HG02763 (cell line): Measurements from ENCODE around the gene SLC1A4.

Experiments used
- ATAC-seq: cut with Tn5 transposase; IDR thresholded peaks from one replicate; pipeline ENCODE4 v1.9.1; 2021; ENCODE audit warnings: mild to moderate bottlenecking, moderate library complexity; ENCODE audit not compliant: unreplicated experiment

Gene SLC1A4

DNA sequence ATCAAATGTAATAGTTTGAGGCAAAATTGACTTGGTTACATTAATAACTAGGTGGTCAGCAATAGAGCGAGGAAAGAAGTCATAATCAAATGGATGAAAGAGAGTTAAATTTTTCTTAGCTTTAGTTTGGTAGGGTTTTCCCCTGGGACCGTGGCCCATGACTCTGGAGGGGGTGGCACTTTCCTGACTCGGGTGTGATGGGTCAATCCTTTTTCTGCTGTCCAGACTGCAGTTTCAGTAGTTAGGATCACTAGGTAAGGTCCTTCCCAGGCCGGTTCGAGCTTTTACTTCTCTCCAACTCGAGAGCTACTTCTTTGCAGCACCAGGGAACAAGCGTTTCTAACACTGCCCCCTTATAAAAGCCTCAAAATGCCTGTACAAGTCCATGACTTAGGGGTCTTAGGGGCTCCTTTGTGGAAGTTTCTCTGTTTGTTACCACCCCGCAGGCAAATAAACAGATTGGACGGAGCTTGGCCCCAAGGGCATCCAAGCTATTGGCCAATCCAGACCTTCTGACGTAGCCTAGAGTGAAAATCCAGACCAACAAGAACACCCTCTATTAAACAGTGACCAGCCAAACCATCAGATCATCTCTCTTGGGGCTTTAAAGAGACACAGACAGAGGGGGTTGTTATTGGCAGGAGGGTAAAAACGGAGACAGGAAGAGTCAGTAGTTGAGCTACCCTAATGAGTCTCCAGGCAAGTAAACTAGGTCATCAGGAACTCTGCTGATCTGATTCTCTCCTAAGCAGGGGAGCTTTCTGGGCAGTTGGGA lies 57.6 kb downstream of the SLC1A4 start:
- ATAC-seq = no peak

DNA sequence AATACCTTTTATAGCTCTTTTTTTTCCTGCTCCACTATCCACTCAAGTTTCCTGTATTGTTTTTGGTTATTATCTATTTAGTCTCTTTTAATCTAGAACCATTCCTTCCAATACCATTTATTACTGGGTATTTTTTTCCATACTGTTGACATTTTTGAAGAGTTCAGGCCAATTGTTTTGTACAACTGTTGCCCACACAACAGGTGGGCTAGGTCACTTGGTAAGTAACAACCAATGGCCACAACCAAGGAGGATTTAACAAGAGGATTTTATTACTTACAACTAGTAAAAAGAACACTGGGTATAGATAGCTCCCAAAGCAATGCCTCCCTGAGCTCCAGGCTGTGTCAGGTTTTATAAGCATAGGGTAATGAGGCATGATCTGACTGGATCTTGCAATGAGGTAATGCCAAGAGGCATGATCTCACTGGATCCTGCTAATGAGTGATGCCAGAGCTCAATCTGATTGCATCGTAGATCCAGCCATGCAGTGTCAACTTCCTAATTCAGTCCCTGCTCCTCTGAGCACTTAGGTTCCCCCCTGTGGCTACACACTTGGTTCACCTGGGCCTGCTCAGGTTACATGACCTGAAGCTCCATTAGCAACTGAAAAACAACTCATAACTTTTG lies 59.9 kb downstream of the SLC1A4 start:
- ATAC-seq = no peak

DNA sequence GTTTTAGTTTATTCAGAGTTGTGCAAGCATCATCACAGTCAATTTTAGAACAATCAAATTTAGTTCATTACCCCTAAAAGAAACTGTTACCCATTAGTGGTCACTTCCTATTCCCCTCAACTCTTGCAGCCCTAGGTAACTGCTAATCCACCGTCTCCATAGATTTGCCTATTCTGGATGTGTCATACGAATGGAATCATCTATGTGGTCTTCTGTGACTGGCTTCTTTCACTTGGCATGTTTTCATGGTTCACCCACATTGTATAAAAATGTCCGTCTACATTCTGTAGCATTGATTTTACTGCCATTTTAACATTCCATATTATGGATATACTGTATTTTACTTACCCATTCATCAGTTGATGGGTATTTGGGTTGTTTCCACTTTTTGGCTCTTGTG lies 61.7 kb downstream of the SLC1A4 start:
- ATAC-seq = no peak

DNA sequence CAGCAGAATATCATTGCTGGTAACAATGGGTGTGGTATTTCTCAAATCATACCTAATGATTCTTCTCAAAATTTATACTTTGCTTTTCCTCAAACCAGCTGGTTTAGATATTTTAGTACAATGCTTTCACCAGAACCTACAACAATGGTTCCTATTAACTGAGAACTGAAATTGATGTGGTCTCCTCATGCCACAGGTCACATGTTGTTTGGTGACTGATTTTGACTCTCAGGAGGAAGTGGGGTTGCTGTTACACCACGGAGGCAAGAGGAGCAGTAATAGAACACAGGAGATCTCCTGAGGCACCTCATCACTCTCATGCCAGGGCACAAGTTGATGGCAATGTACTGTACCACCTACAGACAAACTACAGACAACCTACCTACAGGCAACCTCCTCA lies 64.0 kb downstream of the SLC1A4 start:
- ATAC-seq = peak; percentile 43

DNA sequence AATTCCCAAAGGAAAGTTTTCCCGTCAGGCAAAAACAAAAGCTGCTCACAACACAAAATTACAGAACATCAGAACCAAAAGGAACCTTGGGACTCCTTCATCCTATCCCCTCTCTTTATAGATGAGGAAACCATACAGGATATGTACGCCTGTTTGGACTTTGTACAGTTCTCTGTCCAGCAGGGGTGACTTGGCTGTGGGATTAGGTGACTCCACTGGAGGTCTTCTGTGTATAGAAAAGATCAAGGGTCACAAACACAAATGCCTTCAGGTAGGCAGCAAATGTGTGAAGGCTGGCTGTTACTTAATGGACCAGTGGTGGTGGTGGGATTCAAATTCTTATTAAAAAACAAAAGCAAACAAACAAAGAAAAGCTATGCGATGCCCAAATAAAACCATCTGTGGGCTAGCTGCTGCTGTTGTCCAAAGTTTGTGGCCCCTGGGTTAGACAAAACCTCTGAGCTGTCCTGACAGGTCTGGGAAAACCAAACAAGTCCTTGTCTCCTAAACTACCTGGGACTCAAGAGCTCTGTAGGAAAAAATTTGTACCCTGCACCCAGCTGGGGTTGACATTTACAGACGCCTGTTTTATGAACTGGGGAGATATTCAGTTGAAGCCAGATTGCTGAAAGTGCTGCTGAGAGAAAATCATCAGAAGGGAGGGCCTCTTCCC lies 65.7 kb downstream of the SLC1A4 start:
- no peak for ATAC-seq

DNA sequence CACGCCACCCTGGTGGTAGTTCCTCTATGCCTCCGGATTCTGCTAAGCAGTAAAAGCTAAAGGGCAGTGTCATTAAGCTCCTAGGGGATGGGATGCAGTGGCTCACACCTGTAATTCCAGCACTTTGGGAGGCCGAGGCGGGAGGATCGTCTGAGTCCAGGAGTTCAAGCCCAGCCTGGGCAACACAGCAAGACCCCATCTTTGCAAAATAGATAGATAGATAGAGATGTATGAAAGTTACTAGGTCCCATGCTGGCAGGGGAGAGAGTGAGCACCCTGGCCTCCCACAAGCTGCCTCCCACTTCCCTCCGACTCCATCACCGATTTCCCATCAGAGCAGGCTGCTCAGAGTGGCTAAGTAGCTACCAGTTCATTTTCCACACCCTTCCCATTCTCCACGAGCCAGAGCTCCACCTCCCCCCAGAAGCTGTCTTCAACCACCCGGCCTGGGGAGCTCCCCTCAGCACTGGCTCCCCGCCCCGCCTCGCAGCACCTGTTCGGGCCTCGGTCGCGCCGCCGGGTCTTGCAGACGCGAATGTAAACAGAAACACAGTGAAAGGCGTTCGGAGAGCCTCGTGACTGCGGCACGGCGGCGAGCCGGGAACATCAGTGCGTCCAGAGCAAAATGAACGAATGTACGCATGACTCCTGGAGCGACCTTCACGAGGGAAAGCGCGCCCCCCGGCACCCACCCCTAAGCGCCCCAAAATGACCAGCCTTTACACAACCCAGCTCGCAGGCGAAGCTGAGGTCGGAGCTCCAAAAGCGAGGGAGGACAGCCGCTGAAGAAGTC lies 66.4 kb downstream of the SLC1A4 start:
- ATAC-seq = peak; percentile 28

DNA sequence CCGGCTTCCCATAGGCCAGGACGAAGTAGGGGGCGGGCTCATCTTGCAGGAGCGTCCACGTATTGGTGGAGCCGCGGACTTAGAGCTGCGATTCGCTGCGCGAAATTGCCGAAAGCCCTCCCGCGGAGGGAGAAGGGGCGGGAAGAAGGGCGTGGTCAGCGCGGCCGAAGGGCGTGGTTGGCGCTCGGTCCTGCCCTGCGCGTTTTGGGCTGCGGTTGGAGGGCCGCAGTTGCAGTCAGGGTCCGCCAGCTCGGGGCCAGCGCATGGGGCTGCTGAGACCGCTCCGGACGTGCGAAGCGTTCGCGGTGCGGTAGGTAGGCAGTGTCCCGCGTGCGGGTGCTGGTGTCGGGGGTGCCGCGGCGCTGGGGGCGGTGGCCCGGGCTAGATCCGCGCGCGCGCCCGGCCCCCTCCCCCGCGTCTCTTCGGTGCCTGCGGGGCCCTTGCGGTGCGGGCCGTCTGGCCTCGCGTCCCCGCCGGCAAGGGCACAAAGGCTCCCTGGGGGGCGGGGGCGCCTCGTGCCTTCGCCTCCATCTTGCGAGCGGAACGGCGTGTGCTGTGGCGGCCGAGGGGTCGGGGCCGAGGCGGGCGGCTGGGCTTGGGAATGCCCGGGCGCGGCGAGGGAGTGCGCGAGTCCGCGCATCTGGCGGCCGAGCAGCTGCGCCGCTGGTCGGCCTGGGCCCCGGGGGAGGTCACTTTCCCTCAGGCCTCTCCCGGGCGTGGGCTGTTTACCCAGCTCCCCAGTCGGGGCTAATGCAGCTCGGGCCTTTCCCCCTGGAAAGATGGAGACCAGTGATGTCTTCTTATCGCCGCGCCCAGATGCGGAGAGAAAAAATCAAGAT lies 67.2 kb downstream of the SLC1A4 start, which contains the start of gene CEP68:
TSS of gene CEP68 (plus strand) at position 202 of the 839 bp plus-strand sequence. CDS start 13,029 bp downstream, outside the sequence.
- peak; percentile 86 for ATAC-seq

DNA sequence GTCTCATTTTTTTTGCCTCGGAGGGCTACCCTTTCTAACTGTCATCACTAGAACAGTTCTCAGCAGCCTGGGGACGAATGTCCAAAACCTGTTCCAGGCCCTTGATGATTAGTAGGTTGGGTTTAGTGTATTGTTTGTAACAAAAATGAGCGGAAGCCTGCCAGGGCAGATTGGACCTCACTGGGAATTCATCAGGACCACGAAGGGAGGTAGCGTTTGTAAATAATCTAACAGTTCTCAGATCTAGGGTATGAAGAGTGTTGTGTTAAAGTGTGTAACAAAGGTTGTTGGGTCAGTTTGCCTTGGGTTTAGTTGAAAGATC lies 67.8 kb downstream of the SLC1A4 start:
- ATAC-seq = no peak

DNA sequence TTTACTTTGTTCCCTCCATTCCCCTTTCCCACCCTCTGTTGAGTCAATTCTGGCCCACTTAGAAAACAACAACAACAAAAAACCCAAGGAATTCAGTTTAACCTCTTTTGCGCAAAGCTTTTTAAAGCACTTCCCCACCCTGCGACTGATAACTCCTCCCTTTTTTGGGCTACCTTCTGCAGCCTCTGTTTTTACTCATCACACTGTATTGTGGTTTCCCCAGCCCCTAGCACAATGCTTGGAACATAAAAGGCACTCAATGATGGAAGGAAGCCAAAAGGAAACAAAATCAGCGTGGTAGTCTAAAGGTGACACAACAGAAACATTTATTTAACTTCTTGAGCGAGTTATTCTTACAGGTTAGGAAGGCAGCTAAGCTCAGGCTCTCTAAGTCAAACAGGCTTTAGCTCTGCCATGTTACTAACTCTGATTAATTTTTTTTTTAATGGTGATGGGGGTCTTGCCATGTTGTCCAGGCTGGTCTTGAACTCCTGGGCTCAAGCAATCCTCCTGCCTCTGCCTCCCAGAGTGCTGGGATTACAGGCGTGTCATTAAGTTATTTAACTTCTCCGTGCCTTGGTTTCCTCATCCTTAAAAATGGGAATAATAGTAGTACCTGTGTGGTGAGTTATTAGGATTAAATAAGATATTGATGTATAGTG lies 68.3 kb downstream of the SLC1A4 start:
- no peak for ATAC-seq

DNA sequence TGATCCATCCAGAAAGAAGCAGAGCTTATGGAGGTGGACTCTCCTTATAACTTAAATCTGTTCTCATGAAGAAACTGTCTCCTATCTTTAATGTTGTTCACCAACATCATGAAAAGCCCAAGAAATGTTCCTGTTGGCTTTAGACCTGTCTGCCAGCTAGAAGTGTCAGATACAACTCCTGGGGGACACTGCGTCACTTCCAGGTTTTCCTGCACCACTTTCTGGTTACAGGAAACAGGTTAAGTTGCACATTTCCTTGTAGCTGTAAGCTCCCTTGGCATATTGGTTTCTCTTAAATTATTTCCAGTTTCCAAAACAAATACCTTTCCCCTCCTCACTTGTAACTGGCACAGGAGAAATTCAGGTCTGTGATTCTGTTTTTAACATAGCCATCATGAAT lies 69.9 kb downstream of the SLC1A4 start:
- no peak for ATAC-seq

DNA sequence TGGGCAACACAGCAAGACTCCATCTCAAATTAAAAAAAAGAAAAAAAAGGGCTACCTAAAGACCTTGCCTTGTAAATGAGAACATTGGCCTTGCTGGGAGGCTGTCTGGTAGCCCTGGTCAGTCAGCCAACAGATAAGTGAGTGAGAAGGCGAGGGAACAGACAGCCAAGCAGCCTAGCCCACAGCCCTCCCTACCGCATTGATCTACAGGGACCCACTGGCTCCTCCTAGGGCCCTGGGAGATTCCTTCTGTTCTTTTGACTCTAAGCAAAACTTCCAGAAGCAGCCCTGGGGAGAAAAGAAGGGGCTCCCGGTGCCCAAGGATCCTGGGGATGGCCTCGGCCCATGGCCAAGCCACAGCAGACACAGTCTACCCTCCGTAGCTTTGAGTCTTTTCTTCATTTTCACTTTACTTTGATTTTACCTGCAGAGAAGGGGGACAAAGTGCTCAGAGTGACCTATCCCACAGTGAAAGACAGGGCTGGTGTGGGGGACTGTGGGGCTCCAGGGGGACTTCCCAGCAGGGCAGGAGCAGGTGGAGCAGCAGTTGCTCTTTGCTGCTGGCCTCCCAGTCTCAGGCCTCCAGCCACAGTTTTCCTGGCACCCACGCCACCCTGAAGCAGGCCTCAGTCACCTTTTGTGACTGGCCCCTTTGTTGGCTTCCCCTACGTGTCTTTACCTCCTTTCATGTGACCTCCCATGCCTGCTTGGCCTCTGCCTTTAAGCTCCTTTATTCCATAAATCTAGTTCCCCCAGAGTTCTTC lies 72.1 kb downstream of the SLC1A4 start:
- no peak for ATAC-seq

DNA sequence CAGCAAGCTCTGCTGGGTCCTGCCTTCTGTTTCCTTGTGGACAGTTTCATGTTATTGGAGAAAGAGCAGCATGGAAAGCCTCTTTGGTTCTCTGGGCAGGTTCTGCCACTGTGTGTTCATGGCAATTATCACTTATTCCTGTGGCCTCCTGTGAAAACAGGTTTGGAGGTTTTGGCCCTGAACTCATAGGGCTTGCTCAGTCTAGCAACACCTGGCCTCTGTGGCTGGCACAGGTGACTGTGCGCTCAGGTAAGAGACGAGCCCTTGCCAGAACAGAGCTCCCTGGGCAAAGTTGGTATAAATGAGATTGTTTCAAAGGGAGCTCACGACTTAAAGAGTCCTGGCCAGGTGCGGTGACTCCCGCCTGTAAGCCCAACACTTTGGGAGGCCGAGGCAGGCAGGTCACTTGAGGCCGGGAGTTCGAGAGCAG lies 72.7 kb downstream of the SLC1A4 start:
- no peak for ATAC-seq

DNA sequence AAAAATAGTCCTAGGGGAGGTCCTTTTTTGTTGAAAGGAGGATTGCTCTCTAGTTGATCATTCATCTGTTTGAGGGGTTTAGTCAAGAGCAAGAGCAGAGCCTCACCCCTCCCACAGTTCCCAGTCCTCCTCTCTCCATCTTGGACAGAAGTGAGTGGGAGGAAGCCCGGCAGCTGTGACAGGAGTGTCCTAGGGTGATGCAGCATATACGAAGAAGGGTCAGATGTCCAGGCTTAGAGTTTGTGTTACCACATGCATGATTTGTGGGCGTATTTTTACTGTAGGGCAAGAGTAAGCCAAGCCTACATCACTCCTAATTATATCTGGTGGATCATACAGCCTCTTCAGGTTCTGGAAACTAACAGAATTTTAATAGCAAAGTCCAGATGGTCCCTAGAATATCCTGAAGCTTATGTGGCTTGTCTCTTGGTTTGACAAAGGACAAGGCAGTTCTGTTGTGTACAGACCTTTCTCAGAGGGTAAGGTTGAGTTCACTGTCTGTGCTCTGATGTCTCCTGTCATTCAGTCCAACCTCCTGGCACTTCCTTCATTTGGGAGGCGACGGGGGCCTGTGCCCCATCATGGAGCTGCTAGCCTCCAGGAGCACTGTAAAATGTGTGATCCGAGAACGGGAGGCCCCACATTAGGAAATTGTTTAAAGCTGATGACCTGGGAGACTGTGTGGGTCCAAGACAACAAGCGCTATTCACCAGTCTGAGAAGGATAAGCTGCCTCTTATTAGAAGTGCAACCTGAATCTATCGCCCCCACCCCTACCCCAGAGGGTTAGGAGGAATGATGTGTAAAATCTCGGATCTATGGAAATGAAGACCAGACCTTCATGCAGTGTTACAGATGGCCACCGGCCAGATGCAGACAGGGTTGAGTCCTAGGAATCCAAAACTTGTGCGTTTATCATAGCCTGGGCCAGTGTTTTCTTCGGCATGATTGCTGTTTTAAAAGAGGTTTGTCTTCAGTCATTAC lies 73.9 kb downstream of the SLC1A4 start:
- no peak for ATAC-seq

DNA sequence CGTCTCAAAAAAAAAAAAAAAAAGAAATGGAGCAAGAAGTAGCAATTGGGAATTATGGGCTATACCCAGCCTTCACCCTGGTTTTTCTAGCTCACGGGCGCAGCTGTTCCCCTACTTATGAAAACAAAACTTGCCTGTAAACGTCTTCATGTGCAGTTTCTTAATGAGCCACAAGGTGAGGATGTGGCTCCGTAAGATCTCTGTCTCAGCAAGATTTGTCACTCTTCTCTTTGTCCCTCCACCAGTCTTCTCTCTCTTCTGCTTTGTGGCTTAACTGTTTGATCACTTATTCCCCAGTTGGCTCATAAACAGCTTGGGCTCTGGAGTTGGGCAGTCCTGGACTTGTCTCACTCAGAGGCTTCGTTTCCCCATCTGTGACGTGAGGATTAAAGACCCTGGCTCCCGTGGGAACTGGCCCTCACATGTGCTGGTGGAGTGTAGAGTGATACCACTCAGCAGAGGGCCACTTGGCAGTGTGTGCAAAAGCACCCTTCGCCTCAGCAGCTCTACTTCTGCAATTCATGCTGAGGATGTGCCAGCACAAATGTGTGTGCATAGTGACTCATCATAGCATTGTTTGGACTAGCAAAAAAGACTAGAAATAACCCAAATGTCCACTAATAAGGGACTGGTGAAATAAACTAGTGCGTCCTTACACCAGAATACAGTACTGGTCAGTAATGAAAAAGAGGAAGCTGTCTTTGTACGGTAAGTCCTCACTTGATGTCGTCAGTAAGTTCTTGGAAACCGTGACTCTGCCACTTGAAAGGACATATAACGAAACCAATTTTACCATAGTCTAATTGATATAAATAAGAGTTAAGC lies 75.7 kb downstream of the SLC1A4 start:
- peak; percentile 79 for ATAC-seq

DNA sequence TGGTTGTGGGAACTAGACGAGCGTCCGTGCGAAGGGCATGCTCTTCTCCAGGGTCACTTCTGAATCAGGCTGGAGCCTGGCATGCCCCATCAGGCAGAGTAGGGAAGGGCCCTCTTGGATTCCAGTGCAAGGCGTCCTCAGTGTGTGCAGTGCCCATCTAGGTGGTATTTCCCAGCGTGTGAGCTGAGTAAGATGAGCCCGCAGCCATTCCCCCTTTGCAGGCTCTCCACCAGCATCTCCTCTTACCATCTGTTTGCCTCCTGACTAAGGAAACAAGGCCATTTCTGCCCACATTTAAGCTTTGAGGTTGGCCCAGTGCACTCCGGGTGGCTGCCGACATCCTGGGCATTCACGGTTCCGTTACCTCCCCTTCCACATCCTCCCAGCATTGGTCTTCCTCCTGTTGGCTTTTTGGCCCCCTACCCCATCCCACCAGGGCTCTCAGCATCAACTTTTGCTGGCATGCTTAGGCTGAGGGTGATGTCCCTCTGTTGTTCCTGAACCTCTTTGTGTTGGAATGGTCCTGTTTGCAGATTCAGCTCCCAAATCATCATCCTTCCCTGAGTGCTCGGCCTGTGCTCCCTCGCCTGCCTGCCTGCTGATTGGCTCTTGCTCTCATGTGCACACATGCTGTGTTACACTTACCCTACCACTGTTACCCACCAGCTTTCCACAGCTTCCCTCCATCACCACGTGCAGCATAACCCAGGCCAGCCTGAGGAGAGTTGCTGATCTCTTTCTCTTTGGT lies 78.8 kb downstream of the SLC1A4 start:
- no peak for ATAC-seq

DNA sequence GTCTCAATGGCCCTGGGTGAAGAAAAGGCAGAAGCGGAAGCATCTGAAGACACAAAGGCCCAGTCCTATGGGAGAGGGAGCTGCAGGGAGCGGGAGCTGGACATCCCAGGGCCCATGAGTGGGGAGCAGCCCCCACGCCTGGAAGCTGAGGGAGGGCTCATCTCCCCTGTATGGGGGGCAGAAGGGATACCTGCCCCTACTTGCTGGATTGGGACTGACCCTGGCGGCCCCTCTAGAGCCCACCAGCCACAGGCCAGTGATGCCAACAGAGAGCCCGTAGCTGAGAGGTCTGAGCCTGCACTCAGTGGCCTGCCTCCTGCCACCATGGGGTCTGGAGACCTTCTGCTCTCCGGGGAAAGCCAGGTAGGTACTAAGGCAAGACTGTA lies 80.2 kb downstream of the SLC1A4 start:
- no peak for ATAC-seq
